ENCODE results near the gene GAS2L1.
"Not testable (repeated sequence)": the region's sequence is repeated elsewhere in the genome, so short reads cannot be mapped to it uniquely, and the experiment has no call there.

Gene GAS2L1

GRCh38 chr22:29341056-29341848 is 34.8 kb downstream of the GAS2L1 start:
- no peak for DNase-seq (ENCODE audit: low read depth in 2 of 2, low spot score in 1 of 2)

- DNase-seq (ENCODE audit: low read depth in 2 of 2, low spot score in 1 of 2), result no peak
Observed at GRCh38 chr22:29341849-29342127, 35.3 kb downstream of the GAS2L1 start.

GRCh38 chr22:29342177-29342576 is 35.7 kb downstream of the GAS2L1 start:
- DNase-seq (ENCODE audit: low read depth in 2 of 2, low spot score in 1 of 2), result no peak

- no peak for DNase-seq (ENCODE audit: low read depth in 2 of 2, low spot score in 1 of 2)
Observed at GRCh38 chr22:29342577-29343312, 36.3 kb downstream of the GAS2L1 start.

GRCh38 chr22:29343313-29343805 is 36.9 kb downstream of the GAS2L1 start:
- DNase-seq (ENCODE audit: low read depth in 2 of 2, low spot score in 1 of 2), result no peak

- DNase-seq (ENCODE audit: low read depth in 2 of 2, low spot score in 1 of 2), result no peak
Observed at GRCh38 chr22:29344137-29344536, 37.7 kb downstream of the GAS2L1 start.

GRCh38 chr22:29344889-29345288 is 38.4 kb downstream of the GAS2L1 start:
- DNase-seq (ENCODE audit: low read depth in 2 of 2, low spot score in 1 of 2), result not testable (repeated sequence)

- no peak for DNase-seq (ENCODE audit: low read depth in 2 of 2, low spot score in 1 of 2)
Observed at GRCh38 chr22:29345932-29346331, 39.5 kb downstream of the GAS2L1 start.

- DNase-seq (ENCODE audit: low read depth in 2 of 2, low spot score in 1 of 2), result no peak
Observed at GRCh38 chr22:29346659-29347058, 40.2 kb downstream of the GAS2L1 start.

GRCh38 chr22:29348041-29348440 is 41.6 kb downstream of the GAS2L1 start:
- no peak for DNase-seq (ENCODE audit: low read depth in 2 of 2, low spot score in 1 of 2)

GRCh38 chr22:29348956-29349355 is 42.5 kb downstream of the GAS2L1 start:
- no peak for DNase-seq (ENCODE audit: low read depth in 2 of 2, low spot score in 1 of 2)

- DNase-seq (ENCODE audit: low read depth in 2 of 2, low spot score in 1 of 2), result no peak
Observed at GRCh38 chr22:29351042-29351441, 44.6 kb downstream of the GAS2L1 start.

- no peak for DNase-seq (ENCODE audit: low read depth in 2 of 2, low spot score in 1 of 2)
Observed at GRCh38 chr22:29351891-29352290, 45.4 kb downstream of the GAS2L1 start.

GRCh38 chr22:29352778-29353177 is 46.3 kb downstream of the GAS2L1 start:
- DNase-seq (ENCODE audit: low read depth in 2 of 2, low spot score in 1 of 2), result no peak

GRCh38 chr22:29353286-29353685 is 46.8 kb downstream of the GAS2L1 start:
- no peak for DNase-seq (ENCODE audit: low read depth in 2 of 2, low spot score in 1 of 2)

GRCh38 chr22:29353860-29354259 is 47.4 kb downstream of the GAS2L1 start:
- no peak for DNase-seq (ENCODE audit: low read depth in 2 of 2, low spot score in 1 of 2)

- DNase-seq (ENCODE audit: low read depth in 2 of 2, low spot score in 1 of 2), result not testable (repeated sequence)
Observed at GRCh38 chr22:29357193-29357890, 50.9 kb downstream of the GAS2L1 start.

GRCh38 chr22:29359469-29359868 is 53.0 kb downstream of the GAS2L1 start:
- no peak for DNase-seq (ENCODE audit: low read depth in 2 of 2, low spot score in 1 of 2)
